Measurements from ENCODE around the gene POC5. TPM values are rescaled to one million over a fixed set of nuclear protein-coding genes. Genes with fewer than 3 reads are reported as not detected.
"Not testable (repeated sequence)": the region's sequence is repeated elsewhere in the genome, so short reads cannot be mapped to it uniquely, and the experiment has no call there.

The POC5 gene
- total RNA-seq, 4 donors from 2014 or later = 11.4 to 39.9 (median 15.0) TPM

DNA sequence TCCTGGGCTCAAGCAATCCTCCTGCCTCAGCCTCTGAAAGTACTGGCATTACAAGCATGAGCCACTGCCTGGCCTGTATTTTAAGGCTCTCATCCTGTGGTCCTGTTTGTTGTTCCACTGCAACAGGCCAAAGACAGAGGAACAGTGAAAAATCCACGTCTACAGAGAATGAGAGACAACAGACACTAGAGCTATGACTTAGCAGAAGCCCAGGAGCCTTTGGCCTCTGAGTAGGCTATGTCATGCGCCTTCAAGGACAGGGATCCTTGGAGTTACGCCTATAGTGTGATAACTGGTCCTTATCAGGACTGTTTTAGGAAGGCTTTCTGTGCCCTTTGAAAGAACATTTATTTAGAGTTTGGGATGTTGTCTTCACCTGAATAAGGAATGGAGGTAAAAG is 10.5 kb downstream of the POC5 start:
- no peaks in the 10 kb centered on the region for H3K27me3 ChIP-seq
- 82 to 96% methylated on average over 3 of the region's 3 CpGs for WGBS, 2 donors
- no peaks in the 10 kb centered on the region for H3K4me1 ChIP-seq
- H3K27ac ChIP-seq = no peak overlapping the region
- TF ChIP-seq POLR2A (IDR thresholded peaks at IDR 0.05) (no peak), EP300 (IDR thresholded peaks at IDR 0.05) (no peak)
- TF ChIP-seq, protein P1, sequence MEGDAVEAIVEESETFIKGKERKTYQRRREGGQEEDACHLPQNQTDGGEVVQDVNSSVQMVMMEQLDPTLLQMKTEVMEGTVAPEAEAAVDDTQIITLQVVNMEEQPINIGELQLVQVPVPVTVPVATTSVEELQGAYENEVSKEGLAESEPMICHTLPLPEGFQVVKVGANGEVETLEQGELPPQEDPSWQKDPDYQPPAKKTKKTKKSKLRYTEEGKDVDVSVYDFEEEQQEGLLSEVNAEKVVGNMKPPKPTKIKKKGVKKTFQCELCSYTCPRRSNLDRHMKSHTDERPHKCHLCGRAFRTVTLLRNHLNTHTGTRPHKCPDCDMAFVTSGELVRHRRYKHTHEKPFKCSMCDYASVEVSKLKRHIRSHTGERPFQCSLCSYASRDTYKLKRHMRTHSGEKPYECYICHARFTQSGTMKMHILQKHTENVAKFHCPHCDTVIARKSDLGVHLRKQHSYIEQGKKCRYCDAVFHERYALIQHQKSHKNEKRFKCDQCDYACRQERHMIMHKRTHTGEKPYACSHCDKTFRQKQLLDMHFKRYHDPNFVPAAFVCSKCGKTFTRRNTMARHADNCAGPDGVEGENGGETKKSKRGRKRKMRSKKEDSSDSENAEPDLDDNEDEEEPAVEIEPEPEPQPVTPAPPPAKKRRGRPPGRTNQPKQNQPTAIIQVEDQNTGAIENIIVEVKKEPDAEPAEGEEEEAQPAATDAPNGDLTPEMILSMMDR (IDR thresholded peaks at IDR 0.05) = no peak
- no peak overlapping the region for H3K4me3 ChIP-seq
- H3K36me3 ChIP-seq = peaks cover 0 to 48% (median 0%) of the 10 kb centered on the region in 3 donors
- no peaks in the 10 kb centered on the region for H3K9me3 ChIP-seq
- DNase-seq (ENCODE audit: low spot score in 2 of 2) = no peak

DNA sequence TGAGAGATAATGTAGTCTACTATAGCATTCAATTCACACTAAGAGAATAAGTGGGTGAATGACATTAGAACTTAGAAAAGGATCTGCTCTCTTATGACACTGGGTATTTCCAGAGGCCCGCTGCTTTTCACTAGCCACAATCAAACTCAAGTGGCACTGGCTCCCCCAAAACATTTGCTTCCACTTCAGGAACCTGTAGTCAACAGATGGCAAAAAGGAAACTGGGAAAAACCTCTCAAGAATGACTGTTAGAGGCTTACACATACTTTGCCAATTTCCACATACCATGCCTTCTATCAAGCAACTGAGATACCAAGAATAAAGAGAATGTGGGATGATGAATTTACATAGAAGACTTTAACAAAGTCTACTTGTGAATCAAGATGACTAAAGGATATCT is 11.2 kb downstream of the POC5 start:
- 76 to 100% methylated on average over 1 of the region's 1 CpG for WGBS, 2 donors
- no peak for DNase-seq (ENCODE audit: low spot score in 2 of 2)
- H3K4me1 ChIP-seq = no peaks in the 10 kb centered on the region
- TF ChIP-seq EP300 (IDR thresholded peaks at IDR 0.05) (no peak), POLR2A (IDR thresholded peaks at IDR 0.05) (no peak)
- TF ChIP-seq, protein P1 (IDR thresholded peaks at IDR 0.05) = no peak
- H3K4me3 ChIP-seq = no peak overlapping the region
- peaks cover 0 to 51% (median 0%) of the 10 kb centered on the region in 3 donors for H3K36me3 ChIP-seq
- no peaks in the 10 kb centered on the region for H3K9me3 ChIP-seq
- H3K27me3 ChIP-seq = no peaks in the 10 kb centered on the region
- H3K27ac ChIP-seq = no peak overlapping the region

DNA sequence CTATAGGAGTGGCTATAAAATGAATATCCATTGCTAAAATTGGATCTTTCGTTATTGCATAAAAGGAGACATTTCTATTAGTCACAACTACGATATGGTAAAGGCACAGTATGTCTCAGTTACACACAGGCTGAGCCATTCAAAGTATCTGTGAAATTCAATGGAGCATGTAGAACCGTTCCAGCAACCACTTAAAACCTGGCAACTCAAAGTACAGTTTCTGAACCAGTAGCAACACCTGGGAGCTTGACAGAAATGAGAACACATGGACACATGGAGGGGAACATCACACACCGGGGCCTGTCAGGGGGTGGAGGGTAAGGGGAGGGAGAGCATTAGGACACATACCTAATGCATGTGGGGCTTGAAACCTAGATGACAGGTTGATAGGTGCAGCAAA is 15.4 kb downstream of the POC5 start:
- no peak for TF ChIP-seq EP300 (IDR thresholded peaks at IDR 0.05)
- TF ChIP-seq, protein P1 (IDR thresholded peaks at IDR 0.05) = no peak
- no peak for TF ChIP-seq POLR2A (IDR thresholded peaks at IDR 0.05)
- no peaks in the 10 kb centered on the region for H3K4me1 ChIP-seq
- peaks cover 0 to 40% (median 0%) of the 10 kb centered on the region in 3 donors for H3K36me3 ChIP-seq
- H3K27ac ChIP-seq = no peak overlapping the region
- H3K9me3 ChIP-seq = no peaks in the 10 kb centered on the region
- H3K27me3 ChIP-seq = no peaks in the 10 kb centered on the region
- 94 to 95% methylated on average over 4 of the region's 4 CpGs for whole genome bisulfite sequencing, 2 donors
- no peak for DNase-seq (ENCODE audit: low spot score in 2 of 2)
- H3K4me3 ChIP-seq = no peak overlapping the region

DNA sequence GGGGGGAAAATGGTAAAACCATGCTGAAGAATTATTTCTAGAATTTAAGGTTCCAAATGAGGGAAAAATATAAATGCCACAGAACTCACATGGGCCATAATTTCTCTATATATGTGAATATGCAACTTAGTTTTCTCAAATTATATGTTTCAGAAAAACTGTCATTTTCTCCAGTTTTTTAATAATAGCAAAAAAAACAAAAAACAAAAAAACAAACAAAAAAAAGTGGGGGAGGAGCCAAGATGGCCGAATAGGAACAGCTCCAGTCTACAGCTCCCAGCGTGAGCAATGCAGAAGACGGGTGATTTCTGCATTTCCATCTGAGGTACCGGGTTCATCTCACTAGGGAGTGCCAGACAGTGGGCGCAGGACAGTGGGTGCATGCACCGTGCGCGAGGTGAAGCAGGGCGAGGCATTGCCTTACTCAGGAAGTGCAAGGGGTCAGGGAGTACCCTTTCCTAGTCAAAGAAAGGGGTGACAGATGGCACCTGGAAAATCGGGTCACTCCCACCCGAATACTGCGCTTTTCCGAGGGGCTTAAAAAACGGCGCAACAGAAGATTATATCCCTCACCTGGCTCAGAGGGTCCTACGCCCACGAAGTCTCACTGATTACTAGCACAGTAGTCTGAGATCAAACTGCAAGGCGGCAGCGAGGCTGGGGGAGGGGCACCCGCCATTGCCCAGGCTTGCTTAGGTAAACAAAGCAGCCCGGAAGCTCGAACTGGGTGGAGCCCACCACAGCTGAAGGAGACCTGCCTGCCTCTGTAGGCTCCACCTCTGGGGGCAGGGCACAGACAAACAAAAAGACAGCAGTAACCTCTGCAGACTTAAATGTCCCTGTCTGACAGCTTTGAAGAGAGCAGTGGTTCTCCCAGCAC is 21.5 kb downstream of the POC5 start:
- peaks cover 0 to 26% (median 0%) of the 10 kb centered on the region in 3 donors for H3K36me3 ChIP-seq
- H3K9me3 ChIP-seq; H3K27ac ChIP-seq; H3K27me3 ChIP-seq; DNase-seq (ENCODE audit: low spot score in 2 of 2); H3K4me3 ChIP-seq; H3K4me1 ChIP-seq: not testable (repeated sequence)
- WGBS, 2 donors = 86 to 89% methylated on average over 22 of the region's 22 CpGs

DNA sequence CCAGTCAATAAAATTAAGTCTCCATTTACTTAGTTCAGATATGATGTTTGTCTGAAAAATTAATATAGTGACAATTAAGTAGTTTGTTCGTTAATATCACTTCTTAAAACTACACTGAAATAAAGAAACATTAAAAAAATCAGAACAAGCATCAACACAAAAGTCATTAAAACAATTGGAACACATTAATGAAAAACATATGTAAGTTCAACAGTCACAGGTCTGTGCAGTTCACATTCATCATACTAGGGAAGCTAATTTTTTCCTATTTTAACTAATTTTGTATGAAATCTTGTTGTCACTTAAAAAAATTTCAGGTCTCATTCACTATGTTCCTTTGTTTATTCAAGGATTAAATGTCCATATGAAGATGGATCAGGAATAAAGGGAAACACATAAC is 22.5 kb downstream of the POC5 start:
- H3K4me1 ChIP-seq = no peaks in the 10 kb centered on the region
- 69 to 79% methylated on average over 1 of the region's 1 CpG for WGBS, 2 donors
- no peaks in the 10 kb centered on the region for H3K27me3 ChIP-seq
- no peaks in the 10 kb centered on the region for H3K9me3 ChIP-seq
- no peak overlapping the region for H3K4me3 ChIP-seq
- DNase-seq (ENCODE audit: low spot score in 2 of 2) = no peak
- H3K36me3 ChIP-seq = peaks cover 0 to 33% (median 0%) of the 10 kb centered on the region in 3 donors
- TF ChIP-seq POLR2A (IDR thresholded peaks at IDR 0.05) = no peak
- TF ChIP-seq, protein P1 (IDR thresholded peaks at IDR 0.05) = no peak
- TF ChIP-seq EP300 (IDR thresholded peaks at IDR 0.05) = no peak
- no peak overlapping the region for H3K27ac ChIP-seq
